GM12878 (cell line): ENCODE measurements around the gene ATG9A. TPM values are rescaled to one million over a fixed set of nuclear protein-coding genes. Genes with fewer than 3 reads are reported as not detected.
"Not testable (repeated sequence)": the region's sequence is repeated elsewhere in the genome, so short reads cannot be mapped to it uniquely, and the experiment has no call there.

Experiments
- ATAC-seq: fragments of 200-7000 bp; cut with Tn5 transposase; 3 replicates; pipeline ENCODE4 v1.9.1; 2020; ENCODE audit warnings: mild to moderate bottlenecking, moderate library complexity
- BruUV-seq: library from RNA; stranded (reverse); fragments of 400-500 nt; replicated peaks from 2 replicates; lab custom pipeline; 2021; lab: Mats Ljungman, UMichigan
- CTCF ChIA-PET: fragments of 300-600 bp; sonication (Branson Sonifier 250); formaldehyde crosslinking; extraction: SDS; loops from one replicate; lab custom pipeline; 2021; ENCODE audit warnings: inconsistent platforms; lab: Yijun Ruan, JAX
- POLR2A ChIA-PET: fragments of 350-600 bp; formaldehyde crosslinking; extraction: SDS; loops from one replicate; lab custom pipeline; 2021; ENCODE audit warnings: inconsistent platforms; lab: Charles Lee
- RAD21 ChIA-PET: fragments of 300-600 bp; sonication (Branson Sonifier 250); formaldehyde crosslinking; loops from one replicate; lab custom pipeline; 2023; ENCODE audit warnings: antibody characterized with exemption; ENCODE audit not compliant: unreplicated experiment; lab: Charles Lee
- SMC1A ChIA-PET: fragments of 300-600 bp; sonication (Branson Sonifier 250); formaldehyde crosslinking; loops from one replicate; lab custom pipeline; 2023; ENCODE audit not compliant: unreplicated experiment, uncharacterized antibody; lab: Charles Lee
- DNase-seq: peaks from one replicate; pipeline ENCODE4 v3.0.0-alpha.2; 2011; ENCODE audit warnings: low read depth, low spot score
- FAIRE-seq: peaks from 3 replicates; lab custom pipeline; 2011; peaks lifted over from hg19 to GRCh38; lab: Jason Lieb, UNC
- H2AFZ ChIP-seq: 2 replicates; pipeline ENCODE4 v1.6.0; 2011; ENCODE audit warnings: low read depth, low read length, control low read depth; ENCODE audit not compliant: control insufficient read depth
- H3K27ac ChIP-seq: 2 replicates; pipeline ENCODE4 v1.5.1; 2011; ENCODE audit warnings: control low read depth; ENCODE audit not compliant: control insufficient read depth, insufficient read depth
- H3K27me3 ChIP-seq, 2 experiments: replicated peaks in 1 of 2; 2 replicates each; pipeline versions ENCODE4 v1.6.0 to v1.6.1; 2011; ENCODE audit warnings: low read length in 1 of 2; ENCODE audit not compliant: control insufficient read depth in 2 of 2, insufficient read depth in 2 of 2
- H3K36me3 ChIP-seq, 2 experiments: 2 replicates each; pipeline ENCODE4 v1.5.1; 2011; ENCODE audit warnings: low read length in 1 of 2; ENCODE audit not compliant: control insufficient read depth in 2 of 2, insufficient read depth in 2 of 2
- H3K4me1 ChIP-seq: 2 replicates; pipeline ENCODE4 v1.6.1; 2011; ENCODE audit warnings: mild to moderate bottlenecking, low read length, moderate library complexity, mixed read lengths; ENCODE audit not compliant: control insufficient read depth, insufficient read depth
- H3K4me2 ChIP-seq: 2 replicates; pipeline ENCODE4 v1.6.0; 2011; ENCODE audit warnings: control low read depth; ENCODE audit not compliant: control insufficient read depth, insufficient read depth
- H3K4me3 ChIP-seq: fragments of 200-600 bp; sonication (generic); 2 replicates; pipeline ENCODE4 v1.5.1; 2016
- H3K79me2 ChIP-seq: 2 replicates; pipeline ENCODE4 v1.6.0; 2011; ENCODE audit warnings: low read length; ENCODE audit not compliant: control insufficient read depth, insufficient read depth
- H3K9ac ChIP-seq: 2 replicates; pipeline ENCODE4 v1.8.0; 2011; ENCODE audit warnings: low read length, control low read depth, mixed read lengths; ENCODE audit not compliant: control insufficient read depth, insufficient read depth
- H3K9me3 ChIP-seq: replicated peaks from 3 replicates; pipeline ENCODE4 v1.5.1; 2011; ENCODE audit warnings: mild to moderate bottlenecking, low read length; ENCODE audit not compliant: control insufficient read depth, insufficient read depth
- H4K20me1 ChIP-seq: 2 replicates; pipeline ENCODE4 v1.6.0; 2011; ENCODE audit not compliant: control insufficient read depth, insufficient read depth
- HCFC1 ChIP-seq: fragments of 150-350 bp; IDR thresholded peaks from 2 replicates; pipeline ENCODE4 v1.6.1; 2014; ENCODE audit warnings: low read length
- SUZ12 ChIP-seq: fragments of 200-600 bp; sonication (generic); IDR thresholded peaks from one replicate; pipeline ENCODE4 v1.6.1; 2018; ENCODE audit warnings: antibody characterized with exemption, mild to moderate bottlenecking; ENCODE audit not compliant: unreplicated experiment
- WGBS: methylation state at CpG from one replicate; pipeline ENCODE4 v1.1.6; 2016; ENCODE audit warnings: low lambda C conversion rate; ENCODE audit not compliant: insufficient replicate concordance, insufficient coverage; ENCODE audit errors: missing lambda C conversion rate; 5-methylcytosine and 5-hydroxymethylcytosine counted together
- in situ Hi-C: fragments of 300-500 bp; cut with MboI; formaldehyde crosslinking; loops from 9 replicates; pipeline ENCODE4 v1.14.3; 2018; ENCODE audit warnings: mixed read lengths
- intact Hi-C: fragments of 100-400 bp; cut with micrococcal nuclease; formaldehyde crosslinking; loops from one replicate; pipeline ENCODE4 v1.14.2; 2022; ENCODE audit not compliant: unreplicated experiment
- polyA plus RNA-seq, 11 experiments: library from polyadenylated mRNA; depleted of rRNA in 4 of 11; unstranded in 6 of 11; stranded (reverse) in 5 of 11; fragments of >200 nt; fragmentation: Nextera tagmentation in 4 of 11; fragmentation: Illumina TruSeq in 1 of 11; extraction: Ambion mirVana in 4 of 11; extraction: Trizol in 1 of 11; gene quantifications; 1 replicate in 1 of 11; 2 replicates in 10 of 11; pipeline versions ENCODE4 v1.2.1 to v1.2.3, GENCODE V29; 2011 to 2016; ENCODE audit warnings: inconsistent platforms in 2 of 11, missing spikeins in 2 of 11, low read depth in 1 of 11
- total RNA-seq, 4 experiments: library from RNA; depleted of rRNA in 3 of 4; stranded (reverse); fragments of >200 nt in 3 of 4; fragmentation: Illumina TruSeq in 1 of 4; extraction: Trizol in 1 of 4; gene quantifications; 2 replicates each; pipeline versions ENCODE4 v1.2.1 to v1.2.3, GENCODE V29; 2013 to 2021

The ATG9A gene
- total and polyA plus RNA-seq, 10 of the 15 experiments (the other 5 are each of a cell fraction or from before 2014, with no cell fraction given) = 0.16 to 37.5 (median 14.6) TPM; not detected in 1

DNA sequence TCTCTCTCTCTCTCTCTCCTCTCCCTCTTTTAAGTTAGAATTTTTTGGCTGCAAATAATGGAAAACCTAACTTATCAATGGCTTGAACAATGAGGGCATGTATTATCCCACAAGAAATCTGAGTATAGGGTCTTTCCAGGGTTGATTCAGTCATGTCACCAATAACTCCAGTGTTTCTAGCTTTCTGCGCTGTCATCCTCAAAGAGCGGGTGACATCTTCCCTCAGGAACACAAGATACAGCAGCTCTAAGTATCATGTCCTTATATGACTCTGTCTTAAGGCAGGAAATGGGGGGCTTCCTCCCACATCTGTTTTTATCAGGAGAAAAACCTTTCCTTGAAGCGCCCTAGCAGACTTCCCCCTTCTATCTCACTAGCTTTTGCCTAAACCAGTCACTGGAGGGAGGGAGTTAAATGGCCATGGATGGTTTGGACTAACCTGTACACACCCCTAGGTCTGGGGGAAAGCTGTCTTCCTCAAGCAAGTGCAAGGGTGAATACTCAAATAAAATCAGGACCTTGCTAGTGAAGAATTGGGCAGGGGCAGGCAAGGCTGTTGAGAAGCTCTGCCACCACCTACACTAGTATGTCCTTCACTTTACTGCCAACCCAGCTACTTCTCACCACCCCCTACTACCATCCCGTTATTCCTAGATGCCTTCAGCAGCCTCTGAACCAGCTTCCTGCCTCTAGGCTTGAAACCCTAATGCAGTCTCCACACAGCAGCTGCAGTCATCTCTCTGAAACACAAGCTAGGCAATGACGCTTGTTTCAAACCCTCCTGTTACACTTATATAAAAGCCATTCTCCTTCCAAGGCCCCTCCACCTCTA is 31.8 kb upstream of the ATG9A start:
- 50% methylated on average over 5 of the region's 5 CpGs for whole genome bisulfite sequencing
- intact Hi-C loops (no loop called here), in situ Hi-C loops (no loop called here)
- RAD21 ChIA-PET = interaction anchor here (0.7 to 1.4 kb wide), 5 partner anchors 9 to 34 kb away, joined by 3 to 6 read pairs (median 4); partner anchors contain the start of genes ANKZF1 and ATG9A
- CTCF ChIA-PET = interaction anchor here (0.8 to 4.2 kb wide), 6 partner anchors 9 to 37 kb away, joined by 3 to 33 read pairs (median 4); partner anchors contain the start of gene DNAJB2
- no peaks in the 10 kb centered on the region for H3K79me2 ChIP-seq
- no peaks in the 10 kb centered on the region for H3K4me1 ChIP-seq
- H3K27me3 ChIP-seq = peaks cover 0 to 4% of the 10 kb centered on the region in 2 experiments; a peak in 1 of 4 replicates
- no peak overlapping the region for H3K27ac ChIP-seq
- no peaks in the 10 kb centered on the region for H4K20me1 ChIP-seq
- H3K4me2 ChIP-seq = no peak overlapping the region
- POLR2A ChIA-PET = interaction anchor here (0.9 to 1.0 kb wide), 2 partner anchors 16 to 32 kb away, joined by 3 read pairs; partner anchors contain the start of genes ANKZF1 and ATG9A
- DNase-seq (no peak), ATAC-seq (0 out of 3 replicates have a peak, but pooled peaks have one; percentile 23), FAIRE-seq (no peak)
- H2AFZ ChIP-seq = no peak overlapping the region
- TF ChIP-seq HCFC1 = no peak
- no peak for TF ChIP-seq SUZ12
- no peak overlapping the region for H3K4me3 ChIP-seq
- H3K9me3 ChIP-seq = no peaks in the 10 kb centered on the region
- SMC1A ChIA-PET = interaction anchor here (0.6 to 1.8 kb wide), 3 partner anchors 12 to 296 kb away, joined by 3 to 5 read pairs (median 3); no protein-coding TSS in a partner anchor
- no TSS peak for BruUV-seq
- H3K9ac ChIP-seq = no peak overlapping the region
- no peaks in the 10 kb centered on the region for H3K36me3 ChIP-seq

GRCh38 chr2:219258942-219259341 is 29.5 kb upstream of the ATG9A start:
- in situ Hi-C loops, BruUV-seq, H3K79me2 ChIP-seq, H3K27ac ChIP-seq, H3K27me3 ChIP-seq, H3K4me2 ChIP-seq, H3K36me3 ChIP-seq, H2AFZ ChIP-seq, DNase-seq, intact Hi-C loops, H4K20me1 ChIP-seq, H3K9me3 ChIP-seq, H3K4me3 ChIP-seq, H3K4me1 ChIP-seq, ATAC-seq, H3K9ac ChIP-seq, FAIRE-seq, SMC1A ChIA-PET: not testable (repeated sequence)
- 81% methylated on average over 10 of the region's 10 CpGs for WGBS
- CTCF ChIA-PET = interaction anchor here (0.9 to 1.4 kb wide), 4 partner anchors 18 to 36 kb away, joined by 3 to 5 read pairs (median 4); no protein-coding TSS in a partner anchor
- POLR2A ChIA-PET = interaction anchor here (0.5 to 0.8 kb wide), 3 partner anchors 10 to 603 kb away, joined by 3 to 8 read pairs (median 5); partner anchors contain the start of genes GLB1L and STK16
- RAD21 ChIA-PET = interaction anchor here (1.0 kb wide), 1 partner anchor 36 kb away, joined by 4 read pairs; no protein-coding TSS in a partner anchor
